Measurements from ENCODE around the gene ABHD1.

GRCh38 chr2:27134781-27135477 lies 11.3 kb downstream of the ABHD1 start:
- TF ChIP-seq CTCF (IDR thresholded peaks at IDR 0.05; ENCODE audit: low read depth, low read length) (no peak), EZH2phosphoT487 (IDR thresholded peaks at IDR 0.05; ENCODE audit: low read depth) (no peak)

Measured in OCI-LY3 (cell line).